GM12878 (cell line): ENCODE measurements around the gene CLDN7. TPM values are rescaled to one million over a fixed set of nuclear protein-coding genes. Genes with fewer than 3 reads are reported as not detected.
A peak's percentile ranks its signal among the peaks of the same experiment; 100 is the strongest.

Experiments used
- ATAC-seq: fragments of 200-7000 bp; cut with Tn5 transposase; 3 replicates; pipeline ENCODE4 v1.9.1; 2020; ENCODE audit warnings: mild to moderate bottlenecking, moderate library complexity
- BruUV-seq: library from RNA; stranded (reverse); fragments of 400-500 nt; replicated peaks from 2 replicates; lab custom pipeline; 2021; lab: Mats Ljungman, UMichigan
- CTCF ChIA-PET: fragments of 300-600 bp; sonication (Branson Sonifier 250); formaldehyde crosslinking; extraction: SDS; loops from one replicate; lab custom pipeline; 2021; ENCODE audit warnings: inconsistent platforms; lab: Yijun Ruan, JAX
- POLR2A ChIA-PET: fragments of 350-600 bp; formaldehyde crosslinking; extraction: SDS; loops from one replicate; lab custom pipeline; 2021; ENCODE audit warnings: inconsistent platforms; lab: Charles Lee
- RAD21 ChIA-PET: fragments of 300-600 bp; sonication (Branson Sonifier 250); formaldehyde crosslinking; loops from one replicate; lab custom pipeline; 2023; ENCODE audit warnings: antibody characterized with exemption; ENCODE audit not compliant: unreplicated experiment; lab: Charles Lee
- SMC1A ChIA-PET: fragments of 300-600 bp; sonication (Branson Sonifier 250); formaldehyde crosslinking; loops from one replicate; lab custom pipeline; 2023; ENCODE audit not compliant: unreplicated experiment, uncharacterized antibody; lab: Charles Lee
- DNase-seq: peaks from one replicate; pipeline ENCODE4 v3.0.0-alpha.2; 2011; ENCODE audit warnings: low read depth, low spot score
- FAIRE-seq: peaks from 3 replicates; lab custom pipeline; 2011; peaks lifted over from hg19 to GRCh38; lab: Jason Lieb, UNC
- H2AFZ ChIP-seq: 2 replicates; pipeline ENCODE4 v1.6.0; 2011; ENCODE audit warnings: low read depth, low read length, control low read depth; ENCODE audit not compliant: control insufficient read depth
- H3K27ac ChIP-seq: 2 replicates; pipeline ENCODE4 v1.5.1; 2011; ENCODE audit warnings: control low read depth; ENCODE audit not compliant: control insufficient read depth, insufficient read depth
- H3K27me3 ChIP-seq, 2 experiments: replicated peaks in 1 of 2; 2 replicates each; pipeline versions ENCODE4 v1.6.0 to v1.6.1; 2011; ENCODE audit warnings: low read length in 1 of 2; ENCODE audit not compliant: control insufficient read depth in 2 of 2, insufficient read depth in 2 of 2
- H3K36me3 ChIP-seq, 2 experiments: 2 replicates each; pipeline ENCODE4 v1.5.1; 2011; ENCODE audit warnings: low read length in 1 of 2; ENCODE audit not compliant: control insufficient read depth in 2 of 2, insufficient read depth in 2 of 2
- H3K4me1 ChIP-seq: 2 replicates; pipeline ENCODE4 v1.6.1; 2011; ENCODE audit warnings: mild to moderate bottlenecking, low read length, moderate library complexity, mixed read lengths; ENCODE audit not compliant: control insufficient read depth, insufficient read depth
- H3K4me2 ChIP-seq: 2 replicates; pipeline ENCODE4 v1.6.0; 2011; ENCODE audit warnings: control low read depth; ENCODE audit not compliant: control insufficient read depth, insufficient read depth
- H3K4me3 ChIP-seq: fragments of 200-600 bp; sonication (generic); 2 replicates; pipeline ENCODE4 v1.5.1; 2016
- H3K79me2 ChIP-seq: 2 replicates; pipeline ENCODE4 v1.6.0; 2011; ENCODE audit warnings: low read length; ENCODE audit not compliant: control insufficient read depth, insufficient read depth
- H3K9ac ChIP-seq: 2 replicates; pipeline ENCODE4 v1.8.0; 2011; ENCODE audit warnings: low read length, control low read depth, mixed read lengths; ENCODE audit not compliant: control insufficient read depth, insufficient read depth
- H3K9me3 ChIP-seq: replicated peaks from 3 replicates; pipeline ENCODE4 v1.5.1; 2011; ENCODE audit warnings: mild to moderate bottlenecking, low read length; ENCODE audit not compliant: control insufficient read depth, insufficient read depth
- H4K20me1 ChIP-seq: 2 replicates; pipeline ENCODE4 v1.6.0; 2011; ENCODE audit not compliant: control insufficient read depth, insufficient read depth
- CREM ChIP-seq: IDR thresholded peaks from 2 replicates; pipeline ENCODE4 v1.6.1; 2014; ENCODE audit warnings: antibody characterized with exemption, low read depth
- DPF2 ChIP-seq: fragments of 450-650 bp; IDR thresholded peaks from 2 replicates; pipeline ENCODE4 v1.6.1; 2017; ENCODE audit warnings: mild to moderate bottlenecking
- GATAD2B ChIP-seq: fragments of 450-650 bp; conservative IDR thresholded peaks from 2 replicates; pipeline ENCODE4 v1.6.1; 2017; ENCODE audit warnings: low read depth, mild to moderate bottlenecking, moderate library complexity
- HDAC6 ChIP-seq: fragments of 200-600 bp; sonication (generic); IDR thresholded peaks from one replicate; pipeline ENCODE4 v1.8.0; 2017; ENCODE audit warnings: antibody characterized with exemption; ENCODE audit not compliant: unreplicated experiment
- KAT2A ChIP-seq: conservative IDR thresholded peaks from 2 replicates; pipeline ENCODE4 v1.6.1; 2011; ENCODE audit warnings: low read depth, low read length; ENCODE audit not compliant: control insufficient read depth
- MEF2B ChIP-seq: fragments of 450-650 bp; IDR thresholded peaks from 2 replicates; pipeline ENCODE4 v1.6.1; 2018; ENCODE audit warnings: mild to moderate bottlenecking, moderate library complexity; ENCODE audit not compliant: partially characterized antibody, poor library complexity, severe bottlenecking
- NR2C1 ChIP-seq: fragments of 450-650 bp; IDR thresholded peaks from 2 replicates; pipeline ENCODE4 v1.6.1; 2017; ENCODE audit warnings: antibody characterized with exemption, mild to moderate bottlenecking, moderate library complexity
- PKNOX1 ChIP-seq: fragments of 450-650 bp; IDR thresholded peaks from 2 replicates; pipeline ENCODE4 v1.6.1; 2016; ENCODE audit warnings: mild to moderate bottlenecking
- POLR2AphosphoS5 ChIP-seq: IDR thresholded peaks from 2 replicates; pipeline ENCODE4 v1.6.1; 2011; ENCODE audit warnings: mild to moderate bottlenecking, low read length, inconsistent platforms
- PRDM15 ChIP-seq: fragments of 450-650 bp; formaldehyde crosslinking; IDR thresholded peaks from 2 replicates; pipeline ENCODE4 v1.4.0; 2020; ENCODE audit warnings: mild to moderate bottlenecking, moderate library complexity
- SMC3 ChIP-seq: IDR thresholded peaks from 2 replicates; pipeline ENCODE4 v1.6.1; 2011; ENCODE audit warnings: low read length, improper control_type of control experiment, borderline replicate concordance
- TCF3 ChIP-seq: IDR thresholded peaks from 2 replicates; pipeline ENCODE4 v1.6.1; 2012; ENCODE audit warnings: low read depth, mild to moderate bottlenecking, low read length, borderline replicate concordance; ENCODE audit not compliant: insufficient read depth
- WGBS: methylation state at CpG from one replicate; pipeline ENCODE4 v1.1.6; 2016; ENCODE audit warnings: low lambda C conversion rate; ENCODE audit not compliant: insufficient replicate concordance, insufficient coverage; ENCODE audit errors: missing lambda C conversion rate; 5-methylcytosine and 5-hydroxymethylcytosine counted together
- in situ Hi-C: fragments of 300-500 bp; cut with MboI; formaldehyde crosslinking; loops from 9 replicates; pipeline ENCODE4 v1.14.3; 2018; ENCODE audit warnings: mixed read lengths
- intact Hi-C: fragments of 100-400 bp; cut with micrococcal nuclease; formaldehyde crosslinking; loops from one replicate; pipeline ENCODE4 v1.14.2; 2022; ENCODE audit not compliant: unreplicated experiment
- polyA plus RNA-seq, 11 experiments: library from polyadenylated mRNA; depleted of rRNA in 4 of 11; unstranded in 6 of 11; stranded (reverse) in 5 of 11; fragments of >200 nt; fragmentation: Nextera tagmentation in 4 of 11; fragmentation: Illumina TruSeq in 1 of 11; extraction: Ambion mirVana in 4 of 11; extraction: Trizol in 1 of 11; gene quantifications; 1 replicate in 1 of 11; 2 replicates in 10 of 11; pipeline versions ENCODE4 v1.2.1 to v1.2.3, GENCODE V29; 2011 to 2016; ENCODE audit warnings: inconsistent platforms in 2 of 11, missing spikeins in 2 of 11, low read depth in 1 of 11
- total RNA-seq, 4 experiments: library from RNA; depleted of rRNA in 3 of 4; stranded (reverse); fragments of >200 nt in 3 of 4; fragmentation: Illumina TruSeq in 1 of 4; extraction: Trizol in 1 of 4; gene quantifications; 2 replicates each; pipeline versions ENCODE4 v1.2.1 to v1.2.3, GENCODE V29; 2013 to 2021
- TF ChIP-seq, protein P1 (sequence below): fragments of 450-650 bp; IDR thresholded peaks from 2 replicates; pipeline ENCODE4 v1.6.1; 2017; ENCODE audit warnings: mild to moderate bottlenecking, moderate library complexity

The CLDN7 gene
- total and polyA plus RNA-seq, 10 of the 15 experiments (the other 5 are each of a cell fraction or from before 2014, with no cell fraction given), result 0.19 to 1.3 (median 0.36) TPM; not detected in 5

GRCh38 chr17:7237761-7238419 is 24.4 kb downstream of the CLDN7 start:
- 2% methylated on average over 20 of the region's 73 CpGs for WGBS
- Histone ChIP-seq H3K9me3 (no peaks in the 10 kb centered on the region), H3K27me3 (no peaks in the 10 kb centered on the region), H3K4me3 (peak overlapping the region; percentile 70), H3K4me2 (peak overlapping the region; percentile 49; the same call in 1 of the 2 replicates), H3K27ac (peak overlapping the region; percentile 74), H3K36me3 (peaks cover 6 to 14% of the 10 kb centered on the region in 2 experiments), H2AFZ (no peak overlapping the region), H4K20me1 (no peaks in the 10 kb centered on the region), H3K79me2 (peaks cover 62% of the 10 kb centered on the region), H3K9ac (peak overlapping the region; percentile 95), H3K4me1 (peaks cover 25% of the 10 kb centered on the region)
- in situ Hi-C loops (no loop called here), intact Hi-C loops (loop anchor here (2.0 kb wide), 1 partner anchor 23 kb away; no protein-coding TSS in a partner anchor)
- ChIA-PET RAD21 (interaction anchor here (0.7 to 6.3 kb wide), 7 partner anchors 12 to 198 kb away, joined by 3 to 51 read pairs (median 5); partner anchors contain the start of genes ACADVL, CTDNEP1, DLG4 and ELP5), POLR2A (interaction anchor here (0.6 to 7.3 kb wide), 6 partner anchors 12 to 1728 kb away, joined by 3 to 99 read pairs (median 8); partner anchors contain the start of genes ACADVL, CTDNEP1, CYB5D1 and DLG4), CTCF (interaction anchor here (0.6 to 6.0 kb wide), 3 partner anchors 17 to 271 kb away, joined by 4 to 70 read pairs (median 5); partner anchors contain the start of genes ACADVL and DLG4), SMC1A (interaction anchor here (1.1 to 2.0 kb wide), 3 partner anchors 12 to 18 kb away, joined by 3 to 4 read pairs (median 3); partner anchors contain the start of genes ACADVL and DLG4)
- FAIRE-seq (no peak), ATAC-seq (peak; percentile 54), DNase-seq (no peak)
- BruUV-seq, result no TSS peak
- TF ChIP-seq SMC3, result 0 out of 2 replicates have a peak, but pooled peaks have one; percentile 5
- TF ChIP-seq DPF2, result peak; percentile 34; the same call in 1 of the 2 replicates
- no peak for TF ChIP-seq KAT2A
- TF ChIP-seq TCF3, result no peak
- TF ChIP-seq, protein P1, sequence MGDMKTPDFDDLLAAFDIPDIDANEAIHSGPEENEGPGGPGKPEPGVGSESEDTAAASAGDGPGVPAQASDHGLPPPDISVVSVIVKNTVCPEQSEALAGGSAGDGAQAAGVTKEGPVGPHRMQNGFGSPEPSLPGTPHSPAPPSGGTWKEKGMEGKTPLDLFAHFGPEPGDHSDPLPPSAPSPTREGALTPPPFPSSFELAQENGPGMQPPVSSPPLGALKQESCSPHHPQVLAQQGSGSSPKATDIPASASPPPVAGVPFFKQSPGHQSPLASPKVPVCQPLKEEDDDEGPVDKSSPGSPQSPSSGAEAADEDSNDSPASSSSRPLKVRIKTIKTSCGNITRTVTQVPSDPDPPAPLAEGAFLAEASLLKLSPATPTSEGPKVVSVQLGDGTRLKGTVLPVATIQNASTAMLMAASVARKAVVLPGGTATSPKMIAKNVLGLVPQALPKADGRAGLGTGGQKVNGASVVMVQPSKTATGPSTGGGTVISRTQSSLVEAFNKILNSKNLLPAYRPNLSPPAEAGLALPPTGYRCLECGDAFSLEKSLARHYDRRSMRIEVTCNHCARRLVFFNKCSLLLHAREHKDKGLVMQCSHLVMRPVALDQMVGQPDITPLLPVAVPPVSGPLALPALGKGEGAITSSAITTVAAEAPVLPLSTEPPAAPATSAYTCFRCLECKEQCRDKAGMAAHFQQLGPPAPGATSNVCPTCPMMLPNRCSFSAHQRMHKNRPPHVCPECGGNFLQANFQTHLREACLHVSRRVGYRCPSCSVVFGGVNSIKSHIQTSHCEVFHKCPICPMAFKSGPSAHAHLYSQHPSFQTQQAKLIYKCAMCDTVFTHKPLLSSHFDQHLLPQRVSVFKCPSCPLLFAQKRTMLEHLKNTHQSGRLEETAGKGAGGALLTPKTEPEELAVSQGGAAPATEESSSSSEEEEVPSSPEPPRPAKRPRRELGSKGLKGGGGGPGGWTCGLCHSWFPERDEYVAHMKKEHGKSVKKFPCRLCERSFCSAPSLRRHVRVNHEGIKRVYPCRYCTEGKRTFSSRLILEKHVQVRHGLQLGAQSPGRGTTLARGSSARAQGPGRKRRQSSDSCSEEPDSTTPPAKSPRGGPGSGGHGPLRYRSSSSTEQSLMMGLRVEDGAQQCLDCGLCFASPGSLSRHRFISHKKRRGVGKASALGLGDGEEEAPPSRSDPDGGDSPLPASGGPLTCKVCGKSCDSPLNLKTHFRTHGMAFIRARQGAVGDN, result peak; percentile 44; the same call in 1 of the 2 replicates
- TF ChIP-seq PRDM15 (CRISPR knock-in tag), result no peak
- TF ChIP-seq PKNOX1, result no peak
- no peak for TF ChIP-seq HDAC6
- TF ChIP-seq MEF2B, result no peak
- TF ChIP-seq NR2C1, result 0 out of 2 replicates have a peak, but pooled peaks have one; percentile 17
- 0 out of 2 replicates have a peak, but pooled peaks have one; percentile 32 for TF ChIP-seq GATAD2B
- TF ChIP-seq CREM, result no peak
- TF ChIP-seq POLR2AphosphoS5, result peak; percentile 55; the same call in 1 of the 2 replicates
